ENCODE results near the gene ORC3.
"Not testable (repeated sequence)": the region's sequence is repeated elsewhere in the genome, so short reads cannot be mapped to it uniquely, and the experiment has no call there.

ORC3 gene

DNA sequence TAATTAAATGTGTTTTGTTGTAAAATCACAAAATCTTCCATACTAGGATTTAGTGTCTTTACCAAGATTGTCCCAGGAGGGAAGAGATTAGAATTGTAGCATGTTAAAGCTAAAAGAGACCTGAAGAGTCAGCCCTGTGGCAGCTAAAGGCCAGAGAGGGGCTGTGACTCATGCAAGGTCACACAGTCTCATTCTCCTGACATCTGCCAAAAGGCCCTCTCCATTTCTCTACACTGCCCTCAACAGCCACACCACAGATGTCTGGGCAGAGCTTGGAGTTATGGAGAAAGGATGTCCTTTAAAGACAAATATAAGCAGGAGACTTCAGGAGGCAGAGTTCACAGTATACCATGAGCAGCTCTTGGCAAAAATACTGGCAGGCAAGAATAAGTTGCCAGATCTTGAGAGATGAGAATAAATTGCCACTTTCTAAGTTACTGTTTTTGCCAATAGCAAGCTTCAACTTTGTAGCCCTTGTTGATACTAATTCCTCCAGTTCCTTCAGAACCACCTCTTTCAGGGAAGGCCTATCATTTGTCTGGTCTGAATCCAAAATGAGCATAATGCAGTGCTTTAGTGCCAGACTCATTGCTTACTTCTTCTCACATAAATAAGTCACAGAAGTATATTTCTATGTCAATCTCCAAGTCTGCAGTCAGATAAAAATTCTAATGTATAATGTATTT lies 70.4 kb downstream of the ORC3 start:
- no peak for DNase-seq (ENCODE audit: low read depth in 2 of 2)

DNA sequence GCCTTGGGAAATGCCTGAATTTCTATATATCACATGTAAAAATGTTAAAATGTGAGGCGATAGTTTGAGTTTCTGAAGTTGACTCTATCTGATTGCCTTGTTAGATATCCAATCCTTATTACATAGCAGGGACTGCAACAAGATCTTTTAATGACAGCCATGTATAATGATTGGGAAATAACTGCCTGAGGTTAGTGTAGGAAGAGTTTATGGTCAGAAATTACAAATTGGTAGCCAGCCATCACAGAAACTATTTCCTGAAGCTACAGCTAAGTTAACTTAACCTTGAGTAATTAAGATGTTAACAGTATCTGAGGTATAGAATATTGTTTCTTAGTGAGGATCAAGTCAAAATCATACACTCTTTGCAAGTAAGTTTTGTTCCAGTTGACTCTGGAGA lies 71.1 kb downstream of the ORC3 start:
- no peak for DNase-seq (ENCODE audit: low read depth in 2 of 2)

DNA sequence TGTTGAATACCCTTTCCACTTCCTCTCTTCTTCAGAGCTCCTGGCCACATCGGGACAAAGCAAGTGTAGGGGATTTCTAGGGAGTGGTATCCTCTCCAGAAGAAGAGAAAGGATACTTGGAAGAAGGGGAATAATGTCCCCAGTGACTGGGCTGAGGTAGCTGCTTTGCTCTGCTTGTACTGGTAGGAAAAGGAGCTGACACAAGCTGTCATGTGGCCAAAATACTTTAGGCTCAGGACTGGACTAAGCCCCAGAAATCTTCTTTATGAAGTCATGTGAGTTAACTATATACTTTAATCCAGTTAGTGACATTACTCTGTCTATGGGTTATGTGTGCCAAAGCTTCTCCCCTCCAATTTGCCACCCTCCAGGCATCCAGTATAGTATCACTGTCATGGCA lies 71.6 kb downstream of the ORC3 start:
- no peak for DNase-seq (ENCODE audit: low read depth in 2 of 2)

DNA sequence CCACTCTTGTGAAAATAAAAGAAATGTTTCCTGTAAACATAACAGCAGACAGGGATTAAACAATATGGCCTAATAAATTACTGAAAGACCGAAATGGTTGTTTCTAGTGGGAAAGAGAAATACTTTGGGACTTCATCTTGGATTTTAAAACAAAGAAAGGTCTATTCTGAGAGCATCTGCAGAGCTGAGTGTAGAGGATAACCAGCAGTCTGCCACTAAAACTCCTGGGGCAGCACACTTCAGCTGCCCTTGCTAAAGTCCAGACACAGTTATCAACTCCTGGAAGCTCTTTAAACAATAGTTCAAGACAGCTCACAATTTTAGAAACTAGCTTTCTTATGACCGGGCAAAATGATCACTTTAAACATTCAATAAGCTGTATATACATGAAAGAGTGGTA lies 73.5 kb downstream of the ORC3 start:
- DNase-seq (ENCODE audit: low read depth in 2 of 2): no peak

DNA sequence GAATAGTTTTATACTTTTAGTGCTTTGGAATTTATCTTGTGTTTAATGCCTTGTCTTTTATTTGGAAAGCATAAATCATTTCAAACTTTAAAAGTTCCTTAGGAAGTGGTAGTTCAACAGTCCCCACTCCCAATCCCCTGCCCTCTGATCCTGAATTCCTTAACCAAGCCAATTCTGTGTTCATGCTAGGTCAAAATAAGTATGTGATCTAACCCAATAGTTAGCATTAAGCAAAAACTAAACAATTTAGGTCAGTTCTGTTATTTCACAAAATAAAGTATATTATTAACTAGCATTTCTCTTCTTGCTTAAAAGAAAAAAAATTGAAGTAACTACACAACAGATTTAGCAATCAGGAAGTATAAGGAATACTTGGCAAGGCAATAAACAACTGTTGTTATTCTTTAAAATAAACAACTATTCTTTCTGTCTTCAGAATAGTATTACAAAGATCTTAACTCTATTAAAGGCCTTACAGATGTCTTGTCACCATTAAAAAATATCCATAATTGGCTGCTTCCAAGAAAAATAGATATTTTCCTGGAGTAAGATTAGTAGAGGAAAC lies 75.1 kb downstream of the ORC3 start:
- DNase-seq (ENCODE audit: low read depth in 2 of 2): no peak

DNA sequence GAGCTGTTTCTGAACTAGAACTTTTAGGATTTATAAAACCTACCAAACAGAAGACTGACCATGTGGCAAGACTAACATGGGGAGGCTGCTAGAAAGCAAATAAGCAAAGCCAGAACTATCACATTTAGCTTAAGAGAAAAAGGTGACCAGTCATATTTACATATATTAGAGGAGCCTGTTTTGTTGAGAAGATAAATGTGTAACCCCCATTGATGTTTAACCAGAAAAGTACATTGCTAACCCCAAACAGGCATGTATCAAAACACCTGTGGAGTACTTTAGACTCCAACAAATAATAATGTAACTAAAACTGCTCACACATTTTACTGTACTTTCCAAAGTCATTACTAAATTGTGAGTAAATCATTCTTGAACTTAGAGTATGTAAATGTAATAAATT lies 77.1 kb downstream of the ORC3 start:
- DNase-seq (ENCODE audit: low read depth in 2 of 2): no peak

DNA sequence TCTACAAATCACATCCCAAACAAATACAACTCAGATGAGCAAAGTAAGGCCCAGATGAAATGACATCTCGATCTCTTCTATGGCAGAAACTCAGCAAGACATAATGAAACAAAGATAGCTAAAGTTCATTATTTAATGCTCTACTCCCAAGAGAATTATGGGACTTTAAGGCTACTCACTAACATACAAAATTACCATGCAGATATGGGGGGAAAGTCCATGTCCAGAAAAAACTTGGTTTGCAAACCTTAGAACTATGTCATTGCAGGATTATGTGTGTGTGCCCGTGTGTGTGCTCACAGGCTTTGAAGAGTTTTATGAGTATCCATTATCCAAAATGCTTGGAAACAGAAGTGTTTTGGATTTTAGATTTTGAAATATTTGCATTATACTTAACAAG lies 78.1 kb downstream of the ORC3 start:
- DNase-seq (ENCODE audit: low read depth in 2 of 2): no peak

DNA sequence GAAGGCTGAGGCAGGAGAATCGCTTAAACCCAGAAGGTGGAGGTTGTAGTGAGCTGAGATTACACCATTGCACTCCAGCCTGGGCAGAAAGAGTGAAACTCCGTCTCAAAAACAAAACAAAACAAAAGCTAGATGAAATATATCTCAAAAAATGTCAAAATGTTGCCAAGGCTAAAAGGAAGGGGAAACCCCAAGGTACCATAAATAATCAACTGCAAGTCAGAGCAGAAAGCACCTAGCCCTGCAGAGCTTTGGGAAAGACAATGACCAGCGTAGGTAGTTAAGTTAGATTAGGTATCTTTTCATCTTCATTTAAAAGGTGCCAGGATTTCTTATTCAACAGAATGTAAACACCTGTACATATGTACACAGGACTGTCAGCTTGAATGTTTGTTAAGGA lies 79.1 kb downstream of the ORC3 start:
- DNase-seq (ENCODE audit: low read depth in 2 of 2): no peak

DNA sequence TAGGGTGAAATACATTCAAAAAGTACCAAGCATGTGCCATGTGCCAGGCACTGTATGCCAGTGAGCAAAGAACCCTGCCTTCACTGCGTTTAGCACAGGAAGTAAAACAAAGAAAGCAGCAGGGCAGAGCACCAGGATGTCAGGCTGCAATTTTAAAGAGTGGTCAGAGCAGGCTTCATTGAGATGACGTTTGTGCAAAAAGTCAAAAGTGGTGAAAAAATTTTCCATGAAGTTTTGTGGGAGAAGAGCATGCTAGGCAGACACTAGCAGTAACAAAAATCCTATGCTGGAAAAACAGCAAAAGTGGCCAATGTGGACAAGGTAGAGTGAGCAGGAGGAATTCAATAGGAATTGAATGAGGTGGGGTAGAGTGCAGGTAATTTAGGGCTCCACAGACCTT lies 80.8 kb downstream of the ORC3 start:
- no peak for DNase-seq (ENCODE audit: low read depth in 2 of 2)

DNA sequence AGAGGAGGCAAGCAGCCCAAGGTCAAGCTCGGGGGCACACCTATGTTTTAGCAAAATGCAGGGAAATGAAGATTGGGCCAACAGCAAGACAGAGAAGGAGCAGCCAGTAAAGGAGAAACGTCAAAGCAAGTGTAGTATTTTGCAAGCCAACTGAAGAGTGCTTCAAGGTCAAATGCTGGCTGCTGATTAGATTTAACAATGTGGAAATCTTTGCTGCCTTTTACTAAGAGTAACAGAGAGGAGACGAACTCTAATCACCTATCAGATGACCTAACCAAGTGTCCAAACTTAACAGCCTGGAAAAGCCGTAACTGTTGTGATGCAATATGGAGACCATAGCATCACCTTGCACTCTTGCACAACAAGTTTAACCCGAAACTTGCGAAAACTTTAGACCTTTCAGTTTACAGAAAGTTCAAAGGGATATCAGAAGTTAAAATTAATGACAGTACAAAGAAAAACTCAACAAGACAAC lies 81.7 kb downstream of the ORC3 start:
- DNase-seq (ENCODE audit: low read depth in 2 of 2): no peak

DNA sequence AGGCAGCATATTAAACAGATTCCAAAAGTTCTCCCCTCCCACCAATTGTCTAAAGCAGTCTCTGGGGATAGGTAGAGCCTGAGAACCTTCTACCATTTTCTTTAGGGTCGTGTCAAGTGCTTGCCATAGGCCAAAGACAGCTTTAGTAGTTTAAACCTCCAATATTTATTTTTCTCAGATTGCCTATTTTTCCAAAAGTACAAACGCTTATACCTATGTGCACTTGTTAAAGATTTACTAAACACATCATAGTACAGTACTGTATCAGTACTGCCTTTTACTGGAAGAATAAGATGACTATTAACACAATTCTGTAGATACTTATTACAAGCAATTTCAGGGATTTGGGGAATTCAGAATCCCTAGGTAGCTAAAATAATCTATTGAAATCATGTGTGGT lies 82.7 kb downstream of the ORC3 start:
- DNase-seq (ENCODE audit: low read depth in 2 of 2): no peak

DNA sequence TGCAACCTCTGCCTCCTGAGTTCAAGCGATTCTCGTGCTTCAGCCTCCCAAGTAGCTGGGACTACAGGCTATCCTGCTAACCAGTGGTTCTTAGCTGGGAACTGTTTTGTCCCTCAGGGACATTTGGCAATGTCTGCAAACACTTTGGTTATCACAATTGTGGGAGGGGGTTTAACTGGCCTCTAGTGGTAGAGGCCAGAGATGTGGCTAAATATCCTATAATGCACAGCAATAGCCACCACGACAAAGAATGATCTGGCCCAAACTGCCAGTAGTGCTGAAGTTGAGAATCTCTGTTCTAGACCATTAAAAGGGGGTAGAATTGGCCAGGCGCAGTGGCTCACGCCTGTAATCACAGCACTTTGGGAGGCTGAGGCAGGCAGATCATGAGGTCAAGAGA lies 83.3 kb downstream of the ORC3 start:
- DNase-seq (ENCODE audit: low read depth in 2 of 2): no peak

DNA sequence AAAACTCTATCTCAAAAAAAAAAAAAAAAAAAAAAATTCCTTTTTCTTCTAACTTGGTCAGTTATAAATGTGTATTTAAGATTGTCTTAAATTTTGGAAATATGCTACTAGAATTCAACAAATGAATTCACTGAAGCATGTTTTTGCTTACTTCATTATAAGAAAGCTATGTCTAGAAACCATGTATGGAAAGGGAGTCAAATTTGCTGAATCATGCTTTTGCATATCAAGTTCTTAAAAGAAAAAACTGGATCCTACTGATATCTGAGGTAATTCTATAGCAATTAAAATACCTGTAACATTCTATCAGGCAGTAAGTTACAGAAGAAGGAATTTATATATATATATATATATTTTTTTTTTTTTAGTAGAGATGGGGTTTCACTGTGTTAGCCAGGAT lies 84.4 kb downstream of the ORC3 start:
- DNase-seq (ENCODE audit: low read depth in 2 of 2): no peak

DNA sequence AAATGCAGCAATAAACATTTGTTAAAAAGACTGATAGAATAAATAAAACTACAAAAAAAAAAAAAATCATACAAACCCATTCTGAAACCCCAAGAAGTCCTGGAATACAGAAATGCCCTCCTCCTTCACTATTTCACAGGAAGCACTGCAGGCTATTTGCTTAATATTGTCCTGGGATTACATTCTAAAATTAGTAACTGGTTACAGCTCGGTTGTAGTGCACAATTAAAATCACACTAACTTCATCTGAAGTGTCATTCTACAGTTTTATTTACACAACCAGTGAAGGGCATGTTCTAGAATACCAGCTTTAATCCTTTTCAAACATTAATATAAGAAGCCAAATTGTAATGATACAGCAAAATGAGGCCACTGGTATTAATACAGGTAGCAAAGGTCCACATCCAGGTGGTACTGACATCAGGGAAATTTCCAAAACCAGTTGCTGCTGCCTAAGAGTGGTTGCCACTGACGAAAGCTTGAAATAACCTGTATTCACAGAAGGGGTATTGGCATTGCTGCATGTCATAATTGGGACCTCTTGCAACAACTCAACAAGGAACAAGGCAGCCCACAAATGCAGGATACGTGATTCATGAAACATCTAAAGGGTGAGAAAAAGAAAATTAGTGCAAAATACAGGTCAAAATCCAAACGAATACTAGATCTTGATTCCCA lies 85.2 kb downstream of the ORC3 start:
- no peak for DNase-seq (ENCODE audit: low read depth in 2 of 2)

DNA sequence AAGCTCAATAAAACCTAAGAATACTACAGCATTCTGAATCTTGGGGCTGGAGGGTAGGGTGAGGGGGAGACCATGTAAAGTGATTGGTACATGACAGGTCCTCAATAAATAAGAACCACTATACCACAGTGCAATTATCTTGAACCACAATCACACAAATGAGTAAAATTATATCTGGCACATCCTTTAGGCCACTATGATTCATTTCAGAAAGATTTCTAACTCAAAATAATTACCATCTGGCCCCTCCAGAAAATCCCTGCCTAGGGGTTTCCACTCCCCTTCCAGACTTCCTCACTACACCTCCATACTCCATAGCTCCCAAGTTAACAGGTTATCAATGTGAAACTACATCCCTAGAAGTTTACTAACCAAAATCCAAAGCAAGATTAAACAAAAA lies 92.4 kb downstream of the ORC3 start:
- no peak for DNase-seq (ENCODE audit: low read depth in 2 of 2)

DNA sequence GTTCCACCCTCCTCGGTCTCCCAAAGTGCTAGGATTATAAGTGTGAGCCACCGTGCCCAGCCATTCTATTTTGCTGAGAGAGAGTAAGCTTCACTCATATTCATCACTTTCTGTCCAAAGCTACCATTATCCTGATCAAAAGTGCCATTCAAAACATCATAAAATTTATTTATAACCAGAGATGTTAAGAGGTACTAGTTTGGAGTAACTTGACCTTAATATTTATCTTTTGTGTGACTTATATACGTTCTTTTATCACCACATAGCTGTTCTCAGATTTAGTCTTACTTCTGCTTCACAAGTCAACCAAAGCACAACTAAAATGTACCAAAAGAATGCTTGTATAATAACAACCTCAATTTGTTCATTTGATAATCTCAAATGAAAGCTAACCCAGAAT lies 94.0 kb downstream of the ORC3 start:
- no peak for DNase-seq (ENCODE audit: low read depth in 2 of 2)

DNA sequence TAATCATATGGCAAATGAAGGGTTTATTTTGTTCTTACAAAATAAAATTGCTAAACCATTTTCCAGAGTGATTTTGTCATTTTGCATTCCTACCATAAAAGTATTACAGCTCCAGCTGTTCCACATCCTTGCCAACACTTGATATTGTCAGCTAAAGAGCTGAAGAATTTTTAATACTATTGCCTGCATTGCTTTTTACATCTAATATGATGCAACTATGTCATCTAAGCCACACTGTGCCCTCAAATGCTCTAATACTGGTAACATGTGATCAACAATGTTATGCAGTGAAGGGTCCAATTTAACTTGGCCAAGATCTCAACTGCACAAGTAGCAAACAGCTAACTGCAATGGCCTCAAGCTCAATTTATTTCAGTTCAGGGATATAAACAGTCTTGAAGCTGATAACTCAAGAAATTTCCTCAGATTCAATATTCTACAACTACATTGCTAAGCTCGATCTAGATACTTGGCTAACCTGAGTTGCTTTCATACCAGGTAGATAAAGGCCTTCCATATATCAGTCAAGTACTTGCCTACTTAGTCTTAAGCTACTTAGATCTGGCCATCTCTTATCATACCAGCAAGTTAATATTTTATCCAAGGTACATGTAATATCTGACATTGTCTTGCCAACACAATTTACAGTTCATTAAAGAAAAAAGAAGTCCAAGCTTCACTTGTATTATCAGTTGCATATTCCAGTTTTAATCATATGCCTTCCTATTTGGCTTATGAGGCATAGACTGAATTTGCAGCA lies 95.1 kb downstream of the ORC3 start:
- no peak for DNase-seq (ENCODE audit: low read depth in 2 of 2)

DNA sequence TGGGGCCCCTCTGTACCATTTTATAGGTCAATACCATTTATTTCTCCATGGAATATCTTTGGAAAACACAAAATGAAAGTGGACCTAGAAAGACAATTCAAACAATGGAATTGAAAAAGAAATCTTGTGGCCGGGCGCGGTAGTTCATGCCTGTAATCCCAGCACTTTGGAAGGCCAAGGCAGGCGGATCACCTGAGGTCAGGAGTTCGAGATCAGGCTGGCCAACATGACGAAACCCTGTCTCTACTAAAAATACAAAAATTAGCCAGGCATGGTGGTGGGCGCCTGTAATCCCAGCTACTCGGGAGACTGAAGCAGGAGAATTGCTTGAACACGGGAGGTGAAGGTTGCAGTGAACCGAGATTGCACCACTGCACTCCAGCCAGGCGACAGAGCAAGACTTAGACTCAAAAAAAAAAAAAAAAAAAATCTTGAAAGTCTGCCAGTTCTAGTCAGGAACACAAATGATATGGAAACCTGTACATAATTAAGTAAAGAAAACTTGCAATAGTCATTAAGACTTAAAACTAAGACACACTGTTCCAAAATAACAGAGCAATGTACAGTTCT lies 96.8 kb downstream of the ORC3 start:
- DNase-seq (ENCODE audit: low read depth in 2 of 2): not testable (repeated sequence)

DNA sequence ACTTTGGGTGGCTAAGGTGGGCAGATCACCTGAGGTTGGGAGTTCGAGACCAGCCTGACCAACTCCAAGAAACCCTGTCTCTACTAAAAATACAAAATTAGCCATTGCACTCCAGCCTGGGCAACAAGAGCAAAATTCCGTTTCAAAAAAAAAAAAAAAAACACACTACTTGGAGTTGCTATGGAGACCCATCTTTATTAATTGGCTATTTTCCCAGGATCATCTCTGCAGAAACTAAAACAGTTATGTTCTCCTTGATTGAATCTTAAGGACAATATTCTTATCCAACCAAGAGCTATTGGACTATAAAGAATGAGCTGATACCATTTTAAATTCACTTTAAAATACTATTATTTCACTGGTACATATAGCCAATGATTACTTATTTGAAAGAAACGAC lies 97.4 kb downstream of the ORC3 start:
- DNase-seq (ENCODE audit: low read depth in 2 of 2): no peak

DNA sequence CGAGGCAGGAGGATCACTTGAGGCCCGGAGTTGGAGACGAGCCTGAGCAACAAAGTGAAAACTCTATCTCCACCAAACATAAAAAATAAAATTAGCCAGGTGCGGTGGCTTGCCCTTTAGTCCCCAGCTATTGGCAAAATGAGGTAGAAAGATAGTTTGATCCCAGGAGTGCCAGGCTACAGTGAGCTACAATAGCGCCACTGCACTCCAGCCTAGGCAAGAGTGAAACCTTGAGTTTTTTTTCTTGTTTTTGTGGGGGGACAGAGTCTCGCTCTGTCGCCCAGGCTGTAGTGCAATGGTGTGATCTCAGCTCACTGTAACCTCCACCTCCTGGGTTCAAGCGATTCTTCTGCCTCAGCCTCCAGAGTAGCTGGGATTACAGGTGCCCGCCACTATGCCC lies 98.0 kb downstream of the ORC3 start:
- not testable (repeated sequence) for DNase-seq (ENCODE audit: low read depth in 2 of 2)

DNA sequence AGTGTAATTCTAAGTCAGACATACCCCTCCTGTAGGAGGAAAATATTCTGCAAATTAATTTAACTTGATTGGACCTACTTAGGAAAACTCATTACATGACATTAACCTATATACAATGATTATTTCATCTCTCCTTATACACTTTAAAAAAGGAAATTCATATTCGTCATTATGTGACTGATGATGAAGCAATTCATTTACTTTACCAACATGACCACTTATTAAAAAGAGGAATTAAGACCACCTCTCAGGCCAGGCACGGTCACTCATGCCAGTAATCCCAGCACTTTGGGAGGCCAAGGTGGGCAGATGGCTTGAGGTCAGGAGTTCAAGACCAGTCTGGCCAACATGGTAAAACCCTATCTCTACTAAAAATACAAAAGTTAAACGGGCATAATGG lies 100.5 kb downstream of the ORC3 start:
- no peak for DNase-seq (ENCODE audit: low read depth in 2 of 2)

DNA sequence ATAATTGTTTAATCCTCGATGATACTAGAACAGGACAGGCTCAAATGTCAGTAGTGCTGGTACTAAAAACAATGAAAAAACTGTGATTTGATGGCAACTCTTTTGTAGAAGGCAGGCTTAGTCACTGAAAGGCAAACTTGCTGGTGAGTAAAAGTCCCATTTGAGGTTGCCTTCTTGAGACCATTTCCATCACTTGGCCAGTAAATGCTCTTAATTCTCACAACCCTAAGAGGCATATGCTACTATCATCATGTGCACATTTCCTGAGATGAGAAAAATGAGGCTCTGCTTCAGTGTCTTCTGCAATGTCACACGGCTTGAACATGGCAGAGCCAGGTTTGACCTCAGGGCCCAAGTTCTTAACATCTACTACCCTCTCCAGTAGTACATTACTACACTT lies 102.2 kb downstream of the ORC3 start:
- no peak for DNase-seq (ENCODE audit: low read depth in 2 of 2)
